ENCODE data around the gene RAP1GAP2.
"Not testable (repeated sequence)": the region's sequence is repeated elsewhere in the genome, so short reads cannot be mapped to it uniquely, and the experiment has no call there.

RAP1GAP2 gene

GRCh38 chr17:2814049-2814448, 17.8 kb downstream of the RAP1GAP2 start:
- TF ChIP-seq ZNF768 (tag by site-specific recombination; IDR thresholded peaks at IDR 0.05) (peak; percentile 68; the same call in 1 of the 2 replicates), ZNF585B (tag by site-specific recombination; IDR thresholded peaks at IDR 0.05) (no peak)
- no peak overlapping the region for H3K27ac ChIP-seq (ENCODE audit: extremely low read depth, low read depth, low read length)
- H3K4me3 ChIP-seq (ENCODE audit: low read depth, low read length): no peak overlapping the region
- POLR2A ChIA-PET: interaction anchor here (0.9 to 1.3 kb wide), 2 partner anchors 18 to 23 kb away, joined by 3 read pairs; partner anchors contain the start of gene RAP1GAP2
- H3K4me1 ChIP-seq (ENCODE audit: control insufficient read depth, insufficient read depth, low read length): 0 out of 2 replicates have a peak, but pooled peaks cover 3% of the 10 kb centered on the region
- no peaks in the 10 kb centered on the region for H3K9me3 ChIP-seq (ENCODE audit: control insufficient read depth, insufficient read depth, low read depth, low read length)
- CTCF ChIA-PET: interaction anchor here (0.7 to 2.6 kb wide), 5 partner anchors 14 to 834 kb away, joined by 3 to 8 read pairs (median 6); no protein-coding TSS in a partner anchor
- H3K36me3 ChIP-seq (ENCODE audit: control insufficient read depth in 2 of 2, insufficient read depth in 1 of 2, low read length in 2 of 2): no peaks in the 10 kb centered on the region

- no peak for TF ChIP-seq ZNF266 (tag by site-specific recombination; IDR thresholded peaks at IDR 0.05; ENCODE audit: low read depth)
- no peak for TF ChIP-seq ZNF416 (tag by site-specific recombination; IDR thresholded peaks at IDR 0.05)
- no peak for TF ChIP-seq GLIS2 (tag by site-specific recombination; IDR thresholded peaks at IDR 0.05)
- TF ChIP-seq PRDM1 (tag by site-specific recombination; IDR thresholded peaks at IDR 0.05): no peak
- TF ChIP-seq EGR2 (tag by site-specific recombination; IDR thresholded peaks at IDR 0.05; ENCODE audit: low read depth): peak; percentile 83
- TF ChIP-seq ZFHX2 (tag by site-specific recombination; conservative IDR thresholded peaks at IDR 0.05): peak; percentile 83
- TF ChIP-seq ZNF341 (tag by site-specific recombination; IDR thresholded peaks at IDR 0.05; ENCODE audit: low read depth): 0 out of 2 replicates have a peak, but pooled peaks have one; percentile 8
- TF ChIP-seq ZNF239 (tag by site-specific recombination; IDR thresholded peaks at IDR 0.05): no peak
- TF ChIP-seq KLF1 (tag by site-specific recombination; IDR thresholded peaks at IDR 0.05): peak; percentile 93
- Histone ChIP-seq H3K9me3 (ENCODE audit: control insufficient read depth, insufficient read depth, low read depth, low read length) (no peaks in the 10 kb centered on the region), H3K27ac (ENCODE audit: extremely low read depth, low read depth, low read length) (no peak overlapping the region), H3K36me3 (ENCODE audit: control insufficient read depth in 2 of 2, insufficient read depth in 1 of 2, low read length in 2 of 2) (no peaks in the 10 kb centered on the region), H3K4me3 (ENCODE audit: low read depth, low read length) (no peak overlapping the region), H3K4me1 (ENCODE audit: control insufficient read depth, insufficient read depth, low read length) (0 out of 2 replicates have a peak, but pooled peaks cover 3% of the 10 kb centered on the region)
- ChIA-PET POLR2A (interaction anchor here (0.9 to 1.3 kb wide), 2 partner anchors 19 to 24 kb away, joined by 3 read pairs; partner anchors contain the start of gene RAP1GAP2), CTCF (interaction anchor here (0.7 to 2.6 kb wide), 5 partner anchors 13 to 833 kb away, joined by 3 to 8 read pairs (median 6); no protein-coding TSS in a partner anchor)
These were observed 18.5 kb downstream of the RAP1GAP2 start for GRCh38 chr17:2814481-2815341.

GRCh38 chr17:2815781-2816185, 19.5 kb downstream of the RAP1GAP2 start:
- Histone ChIP-seq H3K4me3 (ENCODE audit: low read depth, low read length) (no peak overlapping the region), H3K9me3 (ENCODE audit: control insufficient read depth, insufficient read depth, low read depth, low read length) (no peaks in the 10 kb centered on the region), H3K27ac (ENCODE audit: extremely low read depth, low read depth, low read length) (no peak overlapping the region), H3K4me1 (ENCODE audit: control insufficient read depth, insufficient read depth, low read length) (0 out of 2 replicates have a peak, but pooled peaks cover 3% of the 10 kb centered on the region), H3K36me3 (ENCODE audit: control insufficient read depth in 2 of 2, insufficient read depth in 1 of 2, low read length in 2 of 2) (no peaks in the 10 kb centered on the region)
- TF ChIP-seq ZNF548 (tag by site-specific recombination; IDR thresholded peaks at IDR 0.05): no peak
- TF ChIP-seq ZBTB17 (tag by site-specific recombination; IDR thresholded peaks at IDR 0.05): 0 out of 2 replicates have a peak, but pooled peaks have one; percentile 32
- CTCF ChIA-PET: interaction anchor here (2.4 to 2.6 kb wide), 2 partner anchors 12 to 33 kb away, joined by 6 to 8 read pairs; no protein-coding TSS in a partner anchor
- POLR2A ChIA-PET: no interaction called here

GRCh38 chr17:2816688-2817087, 20.4 kb downstream of the RAP1GAP2 start:
- H3K4me1 ChIP-seq (ENCODE audit: control insufficient read depth, insufficient read depth, low read length): 0 out of 2 replicates have a peak, but pooled peaks cover 3% of the 10 kb centered on the region
- ChIA-PET POLR2A (no interaction called here), CTCF (no interaction called here)
- no peak for TF ChIP-seq ZNF174 (tag by site-specific recombination; IDR thresholded peaks at IDR 0.05)
- TF ChIP-seq ZNF121 (tag by site-specific recombination; IDR thresholded peaks at IDR 0.05): 0 out of 2 replicates have a peak, but pooled peaks have one; percentile 11
- H3K9me3 ChIP-seq (ENCODE audit: control insufficient read depth, insufficient read depth, low read depth, low read length): no peaks in the 10 kb centered on the region
- H3K27ac ChIP-seq (ENCODE audit: extremely low read depth, low read depth, low read length): no peak overlapping the region
- no peaks in the 10 kb centered on the region for H3K36me3 ChIP-seq (ENCODE audit: control insufficient read depth in 2 of 2, insufficient read depth in 1 of 2, low read length in 2 of 2)
- no peak overlapping the region for H3K4me3 ChIP-seq (ENCODE audit: low read depth, low read length)

GRCh38 chr17:2819294-2819693, 23.1 kb downstream of the RAP1GAP2 start:
- H3K9me3 ChIP-seq (ENCODE audit: control insufficient read depth, insufficient read depth, low read depth, low read length); H3K4me1 ChIP-seq (ENCODE audit: control insufficient read depth, insufficient read depth, low read length); H3K4me3 ChIP-seq (ENCODE audit: low read depth, low read length); H3K36me3 ChIP-seq (ENCODE audit: control insufficient read depth in 2 of 2, insufficient read depth in 1 of 2, low read length in 2 of 2); H3K27ac ChIP-seq (ENCODE audit: extremely low read depth, low read depth, low read length); POLR2A ChIA-PET: not testable (repeated sequence)
- CTCF ChIA-PET: interaction anchor here (0.6 kb wide), 1 partner anchor 224 kb away, joined by 3 read pairs; no protein-coding TSS in a partner anchor
